Fibroblast of mammary gland (primary cell): ENCODE data around the gene FLVCR1.

Experiments
- DNase-seq: peaks from one replicate; pipeline ENCODE4 v3.0.0-alpha.2; 2010; ENCODE audit warnings: low read depth
- H3K4me3 ChIP-seq: 2 replicates; pipeline ENCODE4 v1.5.1; 2011; ENCODE audit warnings: low read depth, mild to moderate bottlenecking, low read length, moderate library complexity; ENCODE audit not compliant: control insufficient read depth
- TF ChIP-seq, protein P1 (sequence below): conservative IDR thresholded peaks from 2 replicates; pipeline ENCODE4 v1.5.1; 2011; ENCODE audit warnings: low read depth, low read length, inconsistent platforms; ENCODE audit not compliant: control insufficient read depth, insufficient read depth

FLVCR1 gene

DNA sequence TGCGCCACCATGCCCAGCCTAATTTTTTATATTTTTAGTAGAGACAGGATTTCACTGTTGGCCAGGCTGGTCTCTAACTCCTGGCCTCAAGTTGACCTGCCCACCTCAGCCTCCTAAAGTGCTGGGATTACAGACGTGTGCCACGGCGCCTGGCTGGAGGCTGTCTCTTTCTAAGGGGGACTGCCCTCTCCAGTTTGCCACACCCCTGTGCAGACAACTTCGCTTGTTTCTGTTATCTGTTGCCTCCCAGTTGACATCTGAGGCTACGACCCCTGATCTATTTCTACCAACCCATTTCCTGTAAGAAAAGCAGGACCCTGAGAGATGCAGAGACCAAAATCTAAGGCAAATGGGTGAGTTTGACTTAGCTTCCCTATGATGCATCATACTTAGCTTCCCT lies 68.3 kb downstream of the FLVCR1 start:
- no peak for DNase-seq
- no peak overlapping the region for H3K4me3 ChIP-seq
- TF ChIP-seq, protein P1, sequence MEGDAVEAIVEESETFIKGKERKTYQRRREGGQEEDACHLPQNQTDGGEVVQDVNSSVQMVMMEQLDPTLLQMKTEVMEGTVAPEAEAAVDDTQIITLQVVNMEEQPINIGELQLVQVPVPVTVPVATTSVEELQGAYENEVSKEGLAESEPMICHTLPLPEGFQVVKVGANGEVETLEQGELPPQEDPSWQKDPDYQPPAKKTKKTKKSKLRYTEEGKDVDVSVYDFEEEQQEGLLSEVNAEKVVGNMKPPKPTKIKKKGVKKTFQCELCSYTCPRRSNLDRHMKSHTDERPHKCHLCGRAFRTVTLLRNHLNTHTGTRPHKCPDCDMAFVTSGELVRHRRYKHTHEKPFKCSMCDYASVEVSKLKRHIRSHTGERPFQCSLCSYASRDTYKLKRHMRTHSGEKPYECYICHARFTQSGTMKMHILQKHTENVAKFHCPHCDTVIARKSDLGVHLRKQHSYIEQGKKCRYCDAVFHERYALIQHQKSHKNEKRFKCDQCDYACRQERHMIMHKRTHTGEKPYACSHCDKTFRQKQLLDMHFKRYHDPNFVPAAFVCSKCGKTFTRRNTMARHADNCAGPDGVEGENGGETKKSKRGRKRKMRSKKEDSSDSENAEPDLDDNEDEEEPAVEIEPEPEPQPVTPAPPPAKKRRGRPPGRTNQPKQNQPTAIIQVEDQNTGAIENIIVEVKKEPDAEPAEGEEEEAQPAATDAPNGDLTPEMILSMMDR, result no peak

GRCh38 chr1:212928323-212929291 lies 70.5 kb downstream of the FLVCR1 start:
- no peak overlapping the region for H3K4me3 ChIP-seq
- TF ChIP-seq, protein P1, result no peak
- DNase-seq, result no peak

DNA sequence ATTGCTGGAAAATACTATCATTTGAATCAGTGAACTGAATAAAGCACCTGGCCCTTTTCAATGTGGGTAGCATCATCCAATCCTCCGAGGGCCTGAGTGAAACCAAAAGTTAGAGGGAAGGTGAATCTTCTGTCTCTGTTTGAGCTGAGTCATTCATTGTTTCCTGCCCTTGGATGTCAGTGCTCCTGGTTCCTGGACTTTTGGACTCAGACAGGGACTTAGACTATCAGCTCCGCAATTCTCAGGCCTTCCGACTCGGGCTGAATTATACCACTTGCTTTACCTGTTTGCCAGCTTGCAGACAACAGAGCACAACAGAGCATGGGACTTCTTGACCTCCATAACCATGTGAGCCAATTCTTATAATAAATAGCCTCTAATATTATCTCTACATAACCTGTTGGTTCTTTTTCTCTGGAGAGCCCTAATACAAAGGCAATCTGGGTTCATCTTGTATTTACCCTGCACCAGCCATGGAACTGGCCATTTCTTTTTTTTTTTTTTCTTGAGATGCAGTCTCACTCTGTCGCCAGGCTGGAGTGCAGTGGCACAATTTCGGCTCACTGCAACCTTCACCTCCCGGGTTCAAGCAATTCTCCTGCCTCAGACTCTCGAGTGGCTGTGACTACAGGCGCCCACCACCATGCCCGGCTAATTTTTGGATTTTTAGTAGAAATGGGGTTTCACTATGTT lies 73.1 kb downstream of the FLVCR1 start:
- TF ChIP-seq, protein P1, result no peak
- DNase-seq, result no peak
- no peak overlapping the region for H3K4me3 ChIP-seq

DNA sequence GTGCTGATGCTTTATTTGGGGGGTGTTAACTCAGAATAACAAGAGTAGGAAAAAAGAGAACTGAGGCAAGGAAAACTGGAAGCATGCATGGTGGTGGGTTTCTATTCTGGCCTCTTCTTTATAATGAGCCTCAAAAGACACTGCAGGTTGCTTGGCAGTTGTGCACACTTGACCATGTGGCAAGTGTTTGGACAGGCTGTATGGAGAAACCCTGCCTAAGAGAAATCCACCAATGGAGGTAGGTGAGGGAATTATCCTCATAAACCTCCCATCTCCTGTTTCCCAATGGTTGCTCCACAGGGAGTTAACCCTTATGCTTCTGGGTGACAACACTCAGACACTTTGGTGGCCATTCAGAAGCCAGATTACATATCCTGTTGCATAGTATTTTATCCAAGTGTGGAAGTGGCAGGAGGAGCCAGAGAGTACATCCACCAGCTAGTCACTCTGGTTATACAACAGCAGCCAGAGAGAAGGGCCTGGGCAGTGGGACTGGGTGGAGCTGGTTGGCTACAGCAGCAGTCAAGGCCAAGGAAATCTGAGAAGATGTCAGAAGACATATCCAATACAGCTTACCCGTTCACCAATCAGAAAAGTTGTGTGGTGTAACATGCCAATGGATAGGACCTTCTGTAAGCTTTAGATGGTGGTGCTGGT lies 75.9 kb downstream of the FLVCR1 start:
- TF ChIP-seq, protein P1, result no peak
- H3K4me3 ChIP-seq, result no peak overlapping the region
- no peak for DNase-seq

DNA sequence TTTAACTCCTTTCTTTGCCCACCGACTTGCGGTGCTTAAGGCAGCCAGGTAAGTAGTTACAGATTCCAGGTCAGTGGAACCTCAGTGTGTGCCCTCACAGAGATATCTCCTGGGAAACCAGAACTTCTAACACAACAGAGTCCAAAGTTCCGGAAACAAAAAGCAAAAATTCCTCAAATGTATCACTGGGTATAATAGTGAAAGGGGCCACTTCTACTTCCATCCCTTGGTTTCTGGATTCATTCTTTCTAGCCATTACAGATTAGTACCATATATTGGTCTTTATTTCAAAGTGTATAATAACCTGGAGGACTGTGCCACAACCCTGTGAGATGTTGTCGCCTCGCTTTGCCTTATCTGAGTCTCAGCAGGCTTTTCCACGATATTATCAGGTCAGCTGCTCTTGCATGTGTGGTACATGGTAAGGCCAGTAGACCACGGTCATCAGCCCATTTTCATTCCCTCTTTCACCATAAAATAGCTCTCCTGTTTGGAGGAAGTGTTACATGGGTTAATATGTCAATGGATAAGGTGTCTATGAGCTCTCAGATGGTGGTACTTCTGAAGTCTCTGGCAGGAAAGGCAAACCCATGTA lies 77.4 kb downstream of the FLVCR1 start:
- DNase-seq, result no peak
- TF ChIP-seq, protein P1, result no peak
- no peak overlapping the region for H3K4me3 ChIP-seq

GRCh38 chr1:212937034-212937433 lies 79.0 kb downstream of the FLVCR1 start:
- no peak for DNase-seq
- TF ChIP-seq, protein P1, result no peak
- H3K4me3 ChIP-seq, result no peak overlapping the region
